Breast epithelium (tissue), 4 donors: ENCODE results near the gene SIM2. TPM values are rescaled to one million over a fixed set of nuclear protein-coding genes. Genes with fewer than 3 reads are reported as not detected.

ENCODE experiments used
- DNase-seq, 2 donors: peaks; one replicate each; pipeline ENCODE4 v3.0.0-alpha.2; 2019; ENCODE audit warnings: low spot score in 2 of 2
- H3K27ac ChIP-seq, 2 donors: fragments of 200-600 bp; sonication (generic) in 1 of 2; one replicate each; pipeline ENCODE4 v1.5.1; 2016 to 2019; ENCODE audit warnings: mild to moderate bottlenecking in 1 of 2
- H3K27me3 ChIP-seq, 2 donors: fragments of 200-600 bp; sonication (generic) in 1 of 2; one replicate each; pipeline versions ENCODE4 v1.5.1 to v1.6.0; 2017 to 2019; ENCODE audit warnings: control low read depth in 1 of 2, mild to moderate bottlenecking in 1 of 2
- H3K36me3 ChIP-seq: fragments of 200-600 bp; one replicate; pipeline ENCODE4 v1.5.1; 2019
- H3K4me1 ChIP-seq, 2 donors: fragments of 200-600 bp; sonication (generic); one replicate each; pipeline ENCODE4 v1.5.1; 2016 to 2019; ENCODE audit warnings: control low read depth in 1 of 2
- H3K4me3 ChIP-seq, 3 donors: fragments of 200-600 bp; sonication (generic); 1 replicate in 2 of 3; 2 replicates in 1 of 3; pipeline ENCODE4 v1.5.1; 2016 to 2019; ENCODE audit warnings: mild to moderate bottlenecking in 3 of 3, moderate library complexity in 2 of 3
- H3K9me3 ChIP-seq, 2 donors: fragments of 200-600 bp; sonication (generic) in 1 of 2; one replicate each; pipeline ENCODE4 v1.5.1; 2016 to 2019; ENCODE audit warnings: control low read depth in 1 of 2
- CTCF ChIP-seq, 3 donors: fragments of 450-650 bp; IDR thresholded peaks; one replicate each; pipeline ENCODE4 v1.5.1; 2016 to 2017; ENCODE audit warnings: antibody characterized with exemption in 3 of 3, mild to moderate bottlenecking in 3 of 3, moderate library complexity in 3 of 3
- POLR2A ChIP-seq: fragments of 450-650 bp; IDR thresholded peaks from one replicate; pipeline ENCODE4 v1.6.1; 2016; ENCODE audit warnings: antibody characterized with exemption, mild to moderate bottlenecking, moderate library complexity
- POLR2AphosphoS5 ChIP-seq, 3 donors: sonication (generic); formaldehyde crosslinking; IDR thresholded peaks; one replicate each; pipeline ENCODE4 v1.6.1; 2017; ENCODE audit warnings: antibody characterized with exemption in 3 of 3
- intact Hi-C: fragments of 100-400 bp; cut with DNase I; formaldehyde crosslinking; loops from one replicate; pipeline ENCODE4 v1.15.1; 2023; ENCODE audit warnings: low total_unique reads
- total RNA-seq, 3 donors: library from RNA; depleted of rRNA; stranded (reverse); fragments of >200 nt; gene quantifications; one replicate each; pipeline ENCODE4 v1.1.0, GENCODE V29; 2016

The SIM2 gene
- total RNA-seq, 3 donors from 2014 or later: 0.15 to 0.33 (median 0.32) TPM

- no peaks in the 10 kb centered on the region for H3K9me3 ChIP-seq
- H3K4me1 ChIP-seq: peaks cover 4 to 10% of the 10 kb centered on the region in 2 donors
- TF ChIP-seq POLR2AphosphoS5 (IDR thresholded peaks at IDR 0.05) (no peak), CTCF (IDR thresholded peaks at IDR 0.05) (no peak), POLR2A (no peak)
- peak in 1 of 2 donors; percentile 36 for DNase-seq
- intact Hi-C loops: no loop called here
- H3K27me3 ChIP-seq: peaks cover 12 to 99% of the 10 kb centered on the region in 2 donors
- H3K27ac ChIP-seq: no peak overlapping the region
- H3K36me3 ChIP-seq: no peaks in the 10 kb centered on the region
- peak overlapping the region in 2 of 3 donors; percentile 21 to 54 for H3K4me3 ChIP-seq
Measured at GRCh38 chr21:36708286-36709029, 9.5 kb downstream of the SIM2 start.

- Histone ChIP-seq H3K4me3 (peak overlapping the region in 2 of 3 donors; percentile 21 to 54), H3K9me3 (no peaks in the 10 kb centered on the region), H3K4me1 (peaks cover 4 to 10% of the 10 kb centered on the region in 2 donors), H3K36me3 (no peaks in the 10 kb centered on the region), H3K27ac (no peak overlapping the region), H3K27me3 (peaks cover 12 to 99% of the 10 kb centered on the region in 2 donors)
- intact Hi-C loops: no loop called here
- DNase-seq: no peak
- TF ChIP-seq POLR2AphosphoS5 (IDR thresholded peaks at IDR 0.05): no peak
- TF ChIP-seq CTCF (IDR thresholded peaks at IDR 0.05): no peak
- no peak for TF ChIP-seq POLR2A
Measured at GRCh38 chr21:36709030-36709867, 10.3 kb downstream of the SIM2 start.

- DNase-seq: peak in 1 of 2 donors; percentile 48
- peaks cover 4 to 10% of the 10 kb centered on the region in 2 donors for H3K4me1 ChIP-seq
- H3K27me3 ChIP-seq: peaks cover 12 to 99% of the 10 kb centered on the region in 2 donors
- intact Hi-C loops: no loop called here
- TF ChIP-seq CTCF (IDR thresholded peaks at IDR 0.05): no peak
- no peak for TF ChIP-seq POLR2AphosphoS5 (IDR thresholded peaks at IDR 0.05)
- no peak for TF ChIP-seq POLR2A
- no peaks in the 10 kb centered on the region for H3K36me3 ChIP-seq
- H3K27ac ChIP-seq: no peak overlapping the region
- no peaks in the 10 kb centered on the region for H3K9me3 ChIP-seq
- no peak overlapping the region for H3K4me3 ChIP-seq
Measured at GRCh38 chr21:36709868-36710728, 11.2 kb downstream of the SIM2 start.

GRCh38 chr21:36710729-36711048 is 11.8 kb downstream of the SIM2 start:
- peak in 1 of 2 donors; percentile 30 for DNase-seq
- H3K4me3 ChIP-seq: no peak overlapping the region
- H3K27ac ChIP-seq: no peak overlapping the region
- H3K4me1 ChIP-seq: peaks cover 4 to 10% of the 10 kb centered on the region in 2 donors
- TF ChIP-seq CTCF (IDR thresholded peaks at IDR 0.05): no peak
- no peak for TF ChIP-seq POLR2A
- no peak for TF ChIP-seq POLR2AphosphoS5 (IDR thresholded peaks at IDR 0.05)
- no peaks in the 10 kb centered on the region for H3K36me3 ChIP-seq
- intact Hi-C loops: no loop called here
- peaks cover 8 to 97% of the 10 kb centered on the region in 2 donors for H3K27me3 ChIP-seq
- no peaks in the 10 kb centered on the region for H3K9me3 ChIP-seq
